GM12865 (cell line): Measurements from ENCODE around the gene UBE2D3.

ENCODE experiments used
- DNase-seq: peaks from one replicate; pipeline ENCODE4 v3.0.0; 2010; ENCODE audit warnings: low read depth
- H3K4me3 ChIP-seq: 2 replicates; pipeline ENCODE4 v1.5.1; 2011; ENCODE audit warnings: mild to moderate bottlenecking, low read depth, low read length, control low read depth
- CTCF ChIP-seq: IDR thresholded peaks from 2 replicates; pipeline ENCODE4 v1.5.1; 2011; ENCODE audit warnings: low read length, control low read depth, low read depth, inconsistent platforms; ENCODE audit not compliant: insufficient read depth; ENCODE audit errors: missing control alignments

The UBE2D3 gene

GRCh38 chr4:102761906-102762305 is 65.4 kb downstream of the UBE2D3 start:
- no peak overlapping the region for H3K4me3 ChIP-seq
- DNase-seq = no peak
- TF ChIP-seq CTCF = no peak

- H3K4me3 ChIP-seq = peak overlapping the region; percentile 91
- no peak for TF ChIP-seq CTCF
- no peak for DNase-seq
Observed at GRCh38 chr4:102761296-102761701, 66.1 kb downstream of the UBE2D3 start.

- no peak for TF ChIP-seq CTCF
- peak; percentile 90 for DNase-seq
- peak within 1 kb of the TSS; percentile 91 for H3K4me3 ChIP-seq
Observed at GRCh38 chr4:102760645-102761295, 66.6 kb downstream of the UBE2D3 start, which contains the start of gene MANBA. MANBA (minus strand) TSS chr4:102760968; CDS start chr4:102760894, 74 bp downstream.

- peak; percentile 65 for DNase-seq
- peak overlapping the region; percentile 91 for H3K4me3 ChIP-seq
- no peak for TF ChIP-seq CTCF
Observed at GRCh38 chr4:102759831-102760644, 67.3 kb downstream of the UBE2D3 start.

GRCh38 chr4:102758241-102759160 is 68.8 kb downstream of the UBE2D3 start:
- no peak for TF ChIP-seq CTCF
- DNase-seq = no peak
- H3K4me3 ChIP-seq = no peak overlapping the region

GRCh38 chr4:102757681-102758080 is 69.7 kb downstream of the UBE2D3 start:
- no peak overlapping the region for H3K4me3 ChIP-seq
- no peak for TF ChIP-seq CTCF
- no peak for DNase-seq
